Glomerular visceral epithelial cell (primary cell): Measurements from ENCODE around the gene RNU1-2.
"Not testable (repeated sequence)": the region's sequence is repeated elsewhere in the genome, so short reads cannot be mapped to it uniquely, and the experiment has no call there.

ENCODE experiments used
- DNase-seq: peaks from one replicate; pipeline ENCODE4 v3.0.0-alpha.2; 2016; ENCODE audit errors: extremely low spot score

RNU1-2 gene

GRCh38 chr1:16907870-16908758 is 12.3 kb downstream of the RNU1-2 start:
- no peak for DNase-seq

- DNase-seq = not testable (repeated sequence)
Measured at GRCh38 chr1:16911851-16912721, 16.3 kb downstream of the RNU1-2 start.

GRCh38 chr1:16912742-16913141 is 17.0 kb downstream of the RNU1-2 start:
- not testable (repeated sequence) for DNase-seq

DNA sequence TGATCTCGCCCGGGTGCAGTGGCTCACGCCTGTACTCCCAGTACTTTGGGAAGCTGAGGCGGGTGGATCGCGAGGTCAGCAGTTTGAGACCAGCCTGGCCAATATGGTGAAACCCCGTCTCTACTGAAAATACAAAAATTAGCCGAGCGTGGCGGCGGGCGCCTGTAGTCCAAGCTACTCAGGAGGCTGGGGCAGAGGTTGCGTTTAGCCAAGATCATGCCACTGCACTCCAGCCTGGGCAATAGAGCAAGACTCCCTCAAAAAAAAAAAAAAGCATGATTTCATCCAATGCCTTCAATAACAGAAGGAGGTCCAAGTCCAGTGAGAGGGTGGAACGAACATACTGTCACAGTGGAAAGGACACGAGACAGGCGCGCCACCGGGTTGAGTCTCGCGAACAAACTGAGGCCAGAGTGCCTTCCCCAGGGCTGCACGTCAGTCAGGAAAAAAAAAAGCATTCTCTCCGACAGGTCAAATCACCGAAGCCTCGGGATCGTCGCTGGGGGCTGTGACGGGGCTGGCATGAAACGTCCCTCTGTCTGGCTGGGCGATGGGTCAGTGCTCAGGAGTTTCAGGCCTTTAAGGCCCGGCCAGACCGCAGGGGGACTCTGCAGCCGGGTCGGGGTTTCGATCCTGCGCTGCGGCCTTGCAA is 17.5 kb downstream of the RNU1-2 start:
- DNase-seq = peak; percentile 31

- peak; percentile 99 for DNase-seq
Measured at GRCh38 chr1:16913833-16914662, 18.3 kb downstream of the RNU1-2 start.

GRCh38 chr1:16914928-16915626 is 19.3 kb downstream of the RNU1-2 start:
- DNase-seq = not testable (repeated sequence)

DNA sequence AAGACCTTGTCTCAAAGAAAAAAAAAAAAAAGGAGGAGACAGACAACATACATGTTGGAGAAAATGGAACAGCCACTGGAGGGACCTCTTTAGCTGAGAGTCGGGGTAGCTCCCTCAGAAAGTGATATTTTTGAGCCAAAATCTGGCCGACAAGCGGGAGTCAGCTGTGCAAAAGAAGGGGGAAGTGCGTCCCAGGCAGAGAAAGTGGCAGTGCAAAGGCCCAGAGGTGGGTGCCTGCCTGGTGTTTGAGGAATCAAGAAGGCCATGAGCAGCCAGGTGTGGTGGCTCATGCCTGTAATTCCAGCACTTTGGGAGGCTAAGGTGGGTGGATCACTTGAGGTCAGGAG is 19.8 kb downstream of the RNU1-2 start:
- DNase-seq = no peak

GRCh38 chr1:16916036-16916880 is 20.5 kb downstream of the RNU1-2 start:
- not testable (repeated sequence) for DNase-seq

DNA sequence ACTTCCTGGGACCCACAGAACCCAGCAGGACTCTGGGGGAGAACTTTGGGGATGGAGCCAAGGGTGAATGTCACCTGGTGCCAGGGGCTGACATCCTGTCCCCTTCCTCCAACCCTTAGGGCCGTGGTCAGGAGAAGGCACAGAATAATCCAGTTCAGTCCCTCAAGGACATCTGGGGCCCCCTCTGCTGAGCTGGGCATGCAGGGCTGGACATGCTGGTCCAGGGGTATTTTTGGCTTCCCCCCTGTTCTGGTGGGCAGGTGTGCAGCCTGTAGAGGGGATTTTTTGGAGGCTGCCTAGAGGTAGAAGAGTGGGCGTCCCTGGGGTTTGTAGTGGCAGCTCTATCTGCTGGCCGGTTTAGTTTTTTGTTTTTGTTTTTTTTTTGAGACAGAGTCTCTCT is 22.6 kb downstream of the RNU1-2 start:
- no peak for DNase-seq

GRCh38 chr1:16918936-16919665 is 23.3 kb downstream of the RNU1-2 start:
- DNase-seq = not testable (repeated sequence)

DNA sequence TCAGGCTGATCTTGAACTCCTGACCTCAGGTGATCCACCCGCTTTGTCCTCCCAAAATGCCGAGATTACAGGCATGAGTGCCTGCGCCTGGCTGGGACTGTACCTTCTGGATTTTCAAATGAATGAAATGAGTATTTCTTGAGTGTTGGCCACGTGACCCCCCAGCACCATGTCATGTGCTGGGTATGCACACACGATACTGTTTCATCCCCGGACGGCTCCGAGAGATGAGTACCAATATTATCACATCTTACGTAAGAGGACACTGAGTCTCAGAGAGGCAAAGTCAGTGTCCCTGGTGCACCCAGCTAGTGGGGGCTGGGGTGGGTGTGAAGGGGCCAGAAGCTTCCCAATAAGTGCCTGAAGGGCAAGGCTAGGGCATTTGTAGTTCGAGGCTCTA is 25.2 kb downstream of the RNU1-2 start:
- no peak for DNase-seq

DNA sequence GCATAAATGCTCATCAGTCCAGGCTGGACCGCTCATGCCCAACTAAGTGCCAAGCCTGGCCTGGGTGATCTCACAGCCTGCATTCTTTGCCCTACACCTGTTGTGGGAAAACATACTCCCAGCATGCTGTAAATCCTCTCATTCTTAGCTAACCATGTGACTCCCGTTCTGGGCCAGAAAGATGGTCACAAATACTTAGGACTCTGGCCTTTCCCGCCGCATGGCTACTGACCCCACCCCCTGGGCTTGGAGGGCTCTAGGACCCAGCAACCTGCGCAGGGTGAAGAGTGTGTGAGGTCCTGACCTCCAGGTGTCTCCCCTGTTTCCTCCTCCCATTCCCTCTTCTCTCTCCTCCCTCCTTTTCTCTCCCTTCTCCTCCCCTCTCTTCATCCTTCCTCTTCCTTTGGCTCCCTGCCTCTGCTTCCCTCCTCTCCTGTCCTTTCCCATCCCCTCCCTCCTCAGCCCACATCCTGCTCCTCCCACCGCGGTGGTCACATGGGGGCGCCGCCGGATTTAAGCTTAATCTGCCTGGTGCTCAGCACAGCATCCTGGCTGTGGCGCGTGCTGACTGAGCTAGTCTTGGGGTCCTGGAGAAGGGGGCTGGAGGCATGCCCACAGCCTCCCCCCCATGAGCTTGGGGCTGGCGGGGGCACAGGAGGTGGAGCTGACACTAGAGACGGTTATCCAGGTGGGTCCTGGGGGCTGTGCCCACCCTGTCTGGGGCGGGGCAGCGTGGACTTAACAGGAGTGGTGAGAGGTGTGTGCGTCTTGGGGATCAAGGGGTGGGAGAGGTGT is 25.8 kb downstream of the RNU1-2 start, which contains the start of gene CROCC:
Gene CROCC (plus strand): TSS at position 541 of the 795 bp plus-strand sequence. CDS start 88 bp downstream, at position 629.
- peak; percentile 63 for DNase-seq

DNA sequence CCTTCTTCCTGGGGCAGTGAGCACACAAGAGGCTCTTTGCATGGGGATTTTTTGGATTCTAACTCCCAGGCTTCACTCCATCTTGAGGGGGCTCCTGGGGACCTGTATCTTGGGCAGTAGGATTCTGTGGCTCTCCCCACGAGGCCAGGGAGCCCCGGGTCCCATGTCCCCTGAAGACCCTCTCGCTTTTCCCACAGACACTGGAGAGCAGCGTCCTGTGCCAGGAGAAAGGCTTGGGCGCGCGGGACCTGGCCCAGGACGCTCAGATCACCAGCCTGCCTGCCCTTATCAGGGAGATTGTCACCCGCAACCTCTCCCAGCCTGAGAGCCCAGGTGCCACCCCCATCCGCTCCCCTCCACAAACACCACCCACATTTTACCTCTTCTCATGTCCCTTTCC is 26.7 kb downstream of the RNU1-2 start:
- no peak for DNase-seq

DNA sequence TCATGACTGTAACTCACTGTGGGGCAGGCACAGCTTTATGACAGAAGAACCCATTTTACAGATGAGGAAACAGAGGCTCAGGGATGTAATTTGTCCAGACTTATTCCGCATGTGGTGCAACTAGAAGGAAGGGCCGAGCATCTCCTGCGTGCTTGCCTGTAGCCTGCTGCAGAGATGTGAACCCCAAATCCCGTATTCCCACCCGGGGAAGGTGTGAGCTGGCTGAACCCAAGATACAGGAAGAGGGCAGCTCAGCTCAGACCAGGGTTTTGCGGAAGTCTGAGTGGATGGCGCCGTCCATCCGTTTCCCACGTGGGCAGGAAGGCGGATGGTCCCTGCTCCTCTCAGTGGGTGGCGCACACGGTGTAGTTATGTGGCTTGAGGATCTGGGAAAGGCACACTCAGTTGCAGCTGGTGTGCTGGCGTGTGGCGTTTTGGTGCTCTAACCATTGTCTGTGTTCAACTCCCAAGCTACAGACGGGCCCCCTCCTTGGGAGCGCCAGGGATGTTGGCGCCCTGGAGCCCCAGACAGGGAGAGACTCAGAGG is 27.2 kb downstream of the RNU1-2 start:
- no peak for DNase-seq

GRCh38 chr1:16924216-16924918 is 28.6 kb downstream of the RNU1-2 start:
- no peak for DNase-seq

- no peak for DNase-seq
Measured at GRCh38 chr1:16924919-16925477, 29.2 kb downstream of the RNU1-2 start.
